ENCODE measurements around the gene SETD3.

GRCh38 chr14:99513946-99514551 lies 33.4 kb upstream of the SETD3 start:
- TF ChIP-seq CTCF (IDR thresholded peaks at IDR 0.05) (no peak), POLR2A (IDR thresholded peaks at IDR 0.05) (no peak)
